Trophoblast cell (in vitro differentiated cells and primary cell): ENCODE results near the gene SLC16A10.

Experiments
- DNase-seq, 2 donors: peaks; one replicate each; pipeline ENCODE4 v3.0.0-alpha.2; 2016
- H2AFZ ChIP-seq: 2 replicates; pipeline ENCODE4 v1.6.1; 2013; ENCODE audit warnings: low read length, moderate library complexity, mild to moderate bottlenecking; ENCODE audit not compliant: insufficient read depth, poor library complexity
- H2AK5ac ChIP-seq: 2 replicates; pipeline ENCODE4 v1.6.1; 2013; ENCODE audit warnings: mild to moderate bottlenecking, low read length
- H2BK120ac ChIP-seq: 2 replicates; pipeline ENCODE4 v1.6.1; 2013; ENCODE audit warnings: low read length, mild to moderate bottlenecking, moderate library complexity; ENCODE audit not compliant: insufficient read depth, poor library complexity
- H2BK12ac ChIP-seq: 2 replicates; pipeline ENCODE4 v1.6.1; 2013; ENCODE audit warnings: mild to moderate bottlenecking, low read length, moderate library complexity
- H2BK5ac ChIP-seq: 2 replicates; pipeline ENCODE4 v1.6.1; 2013; ENCODE audit warnings: low read length, low read depth, moderate library complexity, mild to moderate bottlenecking; ENCODE audit not compliant: poor library complexity
- H3K14ac ChIP-seq: 2 replicates; pipeline ENCODE4 v1.6.1; 2013; ENCODE audit warnings: mild to moderate bottlenecking, low read length
- H3K18ac ChIP-seq: 2 replicates; pipeline ENCODE4 v1.6.1; 2013; ENCODE audit warnings: mild to moderate bottlenecking, low read length
- H3K23ac ChIP-seq: 2 replicates; pipeline ENCODE4 v1.6.1; 2013; ENCODE audit warnings: low read length
- H3K27ac ChIP-seq: 2 replicates; pipeline ENCODE4 v1.5.1; 2013; ENCODE audit warnings: low read depth, mild to moderate bottlenecking, inconsistent platforms, low read length, moderate library complexity
- H3K27me3 ChIP-seq: 2 replicates; pipeline ENCODE4 v1.6.1; 2013; ENCODE audit warnings: inconsistent platforms, mild to moderate bottlenecking, low read length, moderate library complexity; ENCODE audit not compliant: insufficient read depth
- H3K36me3 ChIP-seq, 2 experiments: 1 replicate in 1 of 2; 2 replicates in 1 of 2; pipeline ENCODE4 v1.6.1; 2013; ENCODE audit warnings: low read length in 2 of 2, mild to moderate bottlenecking in 2 of 2, moderate library complexity in 1 of 2; ENCODE audit not compliant: insufficient read depth in 2 of 2, control insufficient read depth in 1 of 2
- H3K4ac ChIP-seq: 2 replicates; pipeline ENCODE4 v1.6.1; 2013; ENCODE audit warnings: low read depth, mild to moderate bottlenecking, low read length, moderate library complexity
- H3K4me1 ChIP-seq, 2 experiments: 1 replicate in 1 of 2; 2 replicates in 1 of 2; pipeline ENCODE4 v1.6.1; 2013; ENCODE audit warnings: low read length in 2 of 2, mild to moderate bottlenecking in 2 of 2, moderate library complexity in 1 of 2; ENCODE audit not compliant: insufficient read depth in 2 of 2, control insufficient read depth in 1 of 2
- H3K4me2 ChIP-seq: 2 replicates; pipeline ENCODE4 v1.6.1; 2013; ENCODE audit warnings: inconsistent platforms, mild to moderate bottlenecking, low read length, moderate library complexity
- H3K4me3 ChIP-seq: 2 replicates; pipeline ENCODE4 v1.5.1; 2013; ENCODE audit warnings: mild to moderate bottlenecking, low read depth, low read length, inconsistent platforms
- H3K79me1 ChIP-seq: one replicate; pipeline ENCODE4 v1.6.1; 2013; ENCODE audit warnings: low read length
- H3K79me2 ChIP-seq: 2 replicates; pipeline ENCODE4 v1.6.1; 2013; ENCODE audit warnings: low read length, mild to moderate bottlenecking; ENCODE audit not compliant: control insufficient read depth, insufficient read depth, poor library complexity
- H3K9ac ChIP-seq: 2 replicates; pipeline ENCODE4 v1.6.1; 2013; ENCODE audit warnings: mild to moderate bottlenecking, low read length
- H3K9me3 ChIP-seq: 2 replicates; pipeline ENCODE4 v1.6.1; 2013; ENCODE audit warnings: low read depth, mild to moderate bottlenecking, control low read depth, inconsistent platforms, low read length; ENCODE audit not compliant: insufficient read depth
- H4K12ac ChIP-seq: 2 replicates; pipeline ENCODE4 v1.6.1; 2013; ENCODE audit warnings: low read depth, mild to moderate bottlenecking, low read length, moderate library complexity
- H4K8ac ChIP-seq: 2 replicates; pipeline ENCODE4 v1.6.1; 2013; ENCODE audit warnings: low read depth, mild to moderate bottlenecking, low read length, moderate library complexity
- H4K91ac ChIP-seq: one replicate; pipeline ENCODE4 v1.6.1; 2013; ENCODE audit warnings: low read depth, mild to moderate bottlenecking, low read length, moderate library complexity
- WGBS: extraction: QIAGEN DNeasy Blood & Tissue Kit; methylation state at CpG from one replicate; pipeline ENCODE4 v1.1.7; 2013; ENCODE audit warnings: missing lambda C conversion rate; ENCODE audit not compliant: insufficient read length, insufficient coverage; ENCODE audit errors: extremely low coverage; 5-methylcytosine and 5-hydroxymethylcytosine counted together

Gene SLC16A10

DNA sequence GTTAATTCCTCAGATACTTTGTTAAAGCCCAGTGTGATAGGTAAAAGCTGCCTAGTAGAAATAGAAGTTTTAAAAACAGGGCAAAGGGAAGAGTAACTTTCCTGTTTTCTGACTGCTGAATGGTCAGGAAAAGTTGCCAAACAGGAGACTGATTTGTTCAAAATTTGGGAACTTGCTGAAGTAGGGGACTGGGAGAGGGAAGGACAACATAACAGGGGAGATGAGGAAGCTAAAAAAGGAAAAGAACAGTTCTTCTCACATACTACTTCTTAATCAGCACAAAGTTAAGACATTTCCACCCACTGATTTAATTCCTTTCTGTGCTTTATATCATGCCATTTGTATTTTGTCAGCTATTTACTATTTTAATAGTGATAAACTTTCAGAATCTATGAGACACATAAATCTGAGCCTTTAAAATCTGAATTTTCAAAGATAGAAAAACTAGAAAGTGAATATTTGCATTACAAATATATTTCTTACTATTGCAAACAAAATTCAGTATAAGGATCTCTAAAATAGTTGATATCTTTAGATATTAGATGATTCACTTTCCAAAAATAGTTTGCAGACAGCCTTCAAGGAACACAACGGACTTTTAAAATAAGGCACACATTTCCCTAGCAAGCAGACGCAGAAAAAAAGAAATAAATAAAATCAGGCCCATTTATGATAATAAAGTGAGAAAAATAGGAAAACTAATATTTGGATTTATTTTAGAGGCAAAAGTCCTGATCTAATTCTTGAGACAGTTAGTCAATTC, 36.9 kb upstream of the SLC16A10 start:
- no peak overlapping the region for H3K4ac ChIP-seq
- no CpG with 5 or more reads among the region's 2 CpGs for WGBS

DNA sequence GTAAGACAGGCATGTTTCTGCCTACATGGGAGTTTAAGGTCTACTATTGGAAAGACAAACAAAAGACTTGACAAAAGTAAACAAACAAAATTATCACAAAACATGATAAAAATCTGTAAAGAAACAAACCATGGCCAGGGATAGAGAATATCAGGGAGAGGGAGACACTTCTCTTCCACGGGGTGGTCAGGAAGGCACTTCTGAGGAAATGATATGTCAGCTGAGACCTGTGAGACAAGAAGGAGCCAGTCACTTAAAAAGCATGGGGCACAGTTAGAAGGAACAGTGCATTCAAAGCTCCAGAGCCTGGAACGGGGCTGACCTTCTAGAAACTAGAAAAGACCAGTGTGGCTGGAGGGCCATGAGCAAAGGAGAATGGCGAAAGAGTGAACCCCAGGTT, 35.1 kb upstream of the SLC16A10 start:
- no peak overlapping the region for H3K27ac ChIP-seq
- no CpG with 5 or more reads among the region's 3 CpGs for WGBS

More for the DNA sequence above, 36.9 kb upstream of the SLC16A10 start:
- Histone ChIP-seq H4K8ac (no peak overlapping the region), H2BK5ac (no peak overlapping the region), H4K12ac (no peak overlapping the region), H3K4me2 (no peak overlapping the region), H3K4me1 (no peaks in the 10 kb centered on the region), H3K79me1 (no peaks in the 10 kb centered on the region), H2AK5ac (no peak overlapping the region), H2BK12ac (no peak overlapping the region), H3K27ac (no peak overlapping the region), H3K9me3 (peaks cover 1% of the 10 kb centered on the region), H3K79me2 (no peaks in the 10 kb centered on the region), H3K14ac (no peak overlapping the region), H3K18ac (no peak overlapping the region), H4K91ac (no peak overlapping the region), H3K36me3 (no peaks in the 10 kb centered on the region), H3K4me3 (no peak overlapping the region), H3K27me3 (no peaks in the 10 kb centered on the region), H2AFZ (no peak overlapping the region), H3K23ac (no peak overlapping the region), H3K9ac (no peak overlapping the region), H2BK120ac (no peak overlapping the region)
- no peak for DNase-seq

DNA sequence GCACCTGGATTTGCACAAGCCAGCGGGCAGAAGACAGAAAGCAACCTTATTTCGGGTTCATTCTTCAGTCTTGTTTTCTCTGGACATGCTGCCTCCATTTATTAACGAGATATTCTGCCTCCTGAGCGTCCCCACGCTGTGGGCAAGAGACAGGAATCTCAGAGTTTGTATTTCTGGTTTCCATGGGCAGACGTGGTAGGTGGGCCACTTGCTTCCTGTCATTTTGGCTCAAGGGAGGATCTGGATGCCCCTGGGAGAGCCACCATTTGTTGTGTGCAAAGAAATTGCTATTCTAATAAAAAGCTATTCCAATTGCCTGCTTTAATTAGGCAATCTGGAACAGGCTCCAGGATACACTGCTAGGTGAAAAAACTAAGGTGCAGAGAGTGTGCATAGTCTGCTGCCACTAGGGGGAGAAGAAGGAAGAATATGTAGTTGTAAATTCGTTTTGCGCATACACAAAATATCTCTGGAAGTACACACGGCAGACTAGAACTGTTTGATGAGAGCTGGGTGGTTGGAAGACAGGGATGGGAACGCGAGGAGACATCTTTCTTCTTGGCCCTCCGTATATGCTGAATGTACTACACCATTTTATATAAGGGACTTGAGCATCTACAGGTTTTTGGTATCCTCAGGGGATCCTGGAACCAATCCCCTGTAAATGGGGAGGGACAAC, 30.1 kb upstream of the SLC16A10 start:
- WGBS = no CpG with 5 or more reads among the region's 12 CpGs
- H2BK120ac ChIP-seq = no peak overlapping the region
- no peak overlapping the region for H3K4ac ChIP-seq
- H3K79me1 ChIP-seq = no peaks in the 10 kb centered on the region
- no peak overlapping the region for H3K27ac ChIP-seq
- H3K36me3 ChIP-seq = no peaks in the 10 kb centered on the region
- no peak overlapping the region for H4K8ac ChIP-seq
- H3K4me3 ChIP-seq = no peak overlapping the region
- H3K9ac ChIP-seq = no peak overlapping the region
- no peak overlapping the region for H3K23ac ChIP-seq
- H3K27me3 ChIP-seq = no peaks in the 10 kb centered on the region
- DNase-seq = peak; percentile 26 to 72
- H3K4me2 ChIP-seq = no peak overlapping the region
- no peak overlapping the region for H2BK5ac ChIP-seq
- H3K79me2 ChIP-seq = no peaks in the 10 kb centered on the region
- no peak overlapping the region for H3K14ac ChIP-seq
- H2AFZ ChIP-seq = no peak overlapping the region
- no peak overlapping the region for H4K91ac ChIP-seq
- H4K12ac ChIP-seq = no peak overlapping the region
- H3K9me3 ChIP-seq = no peaks in the 10 kb centered on the region
- no peak overlapping the region for H2AK5ac ChIP-seq
- no peaks in the 10 kb centered on the region for H3K4me1 ChIP-seq
- no peak overlapping the region for H3K18ac ChIP-seq
- H2BK12ac ChIP-seq = no peak overlapping the region

More for the DNA sequence above, 35.1 kb upstream of the SLC16A10 start:
- Histone ChIP-seq H2BK12ac (no peak overlapping the region), H3K79me1 (no peaks in the 10 kb centered on the region), H3K14ac (no peak overlapping the region), H3K4me1 (no peaks in the 10 kb centered on the region), H3K18ac (no peak overlapping the region), H2BK120ac (no peak overlapping the region), H3K4me3 (no peak overlapping the region), H3K27me3 (no peaks in the 10 kb centered on the region), H3K36me3 (no peaks in the 10 kb centered on the region), H3K23ac (no peak overlapping the region), H3K4me2 (no peak overlapping the region), H3K9me3 (peaks cover 1% of the 10 kb centered on the region), H4K12ac (no peak overlapping the region), H2AFZ (no peak overlapping the region), H3K79me2 (no peaks in the 10 kb centered on the region), H3K9ac (no peak overlapping the region), H2BK5ac (no peak overlapping the region), H4K91ac (no peak overlapping the region), H2AK5ac (no peak overlapping the region), H3K4ac (no peak overlapping the region), H4K8ac (no peak overlapping the region)
- DNase-seq = no peak

DNA sequence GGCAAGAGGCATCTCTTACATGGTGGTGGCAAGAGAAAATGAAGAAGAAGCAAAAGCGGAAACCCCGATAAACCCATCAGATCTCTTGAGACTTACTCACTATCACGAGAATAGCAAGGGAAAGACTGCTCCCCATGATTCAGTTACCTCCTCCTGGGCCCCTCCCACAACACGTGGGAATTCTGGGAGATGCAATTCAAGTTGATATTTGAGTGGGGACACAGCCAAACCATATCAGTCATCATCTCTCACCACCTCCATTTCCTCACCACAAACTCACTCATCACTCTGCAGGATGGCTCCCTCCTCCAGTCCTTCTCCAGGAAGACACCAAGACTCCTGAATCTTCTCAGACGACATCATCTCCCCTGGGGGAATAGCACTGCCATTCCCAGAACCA, 25.8 kb upstream of the SLC16A10 start:
- Histone ChIP-seq H3K36me3 (no peaks in the 10 kb centered on the region), H4K8ac (no peak overlapping the region), H3K14ac (no peak overlapping the region), H2BK5ac (no peak overlapping the region), H3K4ac (no peak overlapping the region), H3K4me2 (no peak overlapping the region), H3K18ac (no peak overlapping the region), H4K12ac (no peak overlapping the region), H4K91ac (no peak overlapping the region), H3K23ac (no peak overlapping the region), H3K4me1 (no peaks in the 10 kb centered on the region), H3K9ac (no peak overlapping the region), H3K27ac (no peak overlapping the region), H2AFZ (no peak overlapping the region), H3K79me2 (no peaks in the 10 kb centered on the region), H3K9me3 (no peaks in the 10 kb centered on the region), H3K27me3 (no peaks in the 10 kb centered on the region), H2AK5ac (no peak overlapping the region), H2BK120ac (no peak overlapping the region), H2BK12ac (no peak overlapping the region), H3K4me3 (no peak overlapping the region), H3K79me1 (no peaks in the 10 kb centered on the region)
- no CpG with 5 or more reads among the region's 5 CpGs for WGBS
- no peak for DNase-seq
